ENCODE measurements around the gene NAB1.

NAB1 gene

DNA sequence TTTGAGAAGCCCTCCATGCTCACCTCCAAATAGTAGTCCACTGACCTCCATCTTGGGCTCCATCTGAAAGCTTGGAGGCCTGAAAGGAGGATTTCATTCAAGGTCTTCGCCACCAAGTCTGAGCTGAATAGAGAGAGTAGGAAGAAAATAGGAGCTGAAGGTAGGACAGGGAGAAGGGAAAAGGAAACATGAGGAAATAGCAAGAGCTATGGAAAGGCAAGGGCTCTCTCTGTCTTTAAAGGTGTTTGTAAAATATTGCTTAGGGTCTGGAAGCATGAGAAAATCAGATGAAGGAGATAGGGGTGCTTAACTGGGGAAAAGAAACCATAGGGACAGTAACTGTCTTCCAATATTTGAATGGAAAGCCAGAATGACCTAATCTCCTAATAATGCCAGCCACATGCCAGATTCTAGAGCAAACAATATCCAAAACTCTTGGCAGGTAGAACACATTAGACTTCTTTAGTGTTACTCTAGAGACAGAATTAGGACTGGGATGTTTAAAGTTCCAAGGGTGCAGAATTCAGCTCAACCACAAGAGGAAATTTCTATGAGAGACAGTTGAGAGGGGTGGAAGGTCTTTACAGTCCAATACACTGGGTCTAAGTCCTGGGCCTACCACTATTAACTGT lies 67.4 kb downstream of the NAB1 start:
- DNase-seq (ENCODE audit: low spot score): no peak

DNA sequence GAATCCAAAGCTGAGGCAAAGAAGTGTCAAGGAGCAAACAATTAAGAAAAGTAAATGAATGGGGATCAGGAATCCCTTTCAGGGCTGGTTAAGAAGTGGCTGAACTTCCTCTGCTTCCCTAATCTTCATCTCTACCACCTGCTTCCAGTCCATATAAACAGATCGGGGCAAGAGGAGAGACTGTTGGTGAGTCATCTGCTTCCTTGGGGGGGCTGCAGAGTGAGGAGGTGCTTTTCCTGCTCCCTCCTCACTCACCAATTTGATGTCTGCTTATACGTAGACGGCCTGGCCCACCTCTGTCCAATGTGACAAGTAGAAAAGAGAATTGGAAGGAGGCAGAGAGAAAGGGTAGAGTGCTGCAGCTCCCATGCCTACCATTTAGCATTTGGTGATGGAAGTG lies 68.4 kb downstream of the NAB1 start:
- no peak for DNase-seq (ENCODE audit: low spot score)

DNA sequence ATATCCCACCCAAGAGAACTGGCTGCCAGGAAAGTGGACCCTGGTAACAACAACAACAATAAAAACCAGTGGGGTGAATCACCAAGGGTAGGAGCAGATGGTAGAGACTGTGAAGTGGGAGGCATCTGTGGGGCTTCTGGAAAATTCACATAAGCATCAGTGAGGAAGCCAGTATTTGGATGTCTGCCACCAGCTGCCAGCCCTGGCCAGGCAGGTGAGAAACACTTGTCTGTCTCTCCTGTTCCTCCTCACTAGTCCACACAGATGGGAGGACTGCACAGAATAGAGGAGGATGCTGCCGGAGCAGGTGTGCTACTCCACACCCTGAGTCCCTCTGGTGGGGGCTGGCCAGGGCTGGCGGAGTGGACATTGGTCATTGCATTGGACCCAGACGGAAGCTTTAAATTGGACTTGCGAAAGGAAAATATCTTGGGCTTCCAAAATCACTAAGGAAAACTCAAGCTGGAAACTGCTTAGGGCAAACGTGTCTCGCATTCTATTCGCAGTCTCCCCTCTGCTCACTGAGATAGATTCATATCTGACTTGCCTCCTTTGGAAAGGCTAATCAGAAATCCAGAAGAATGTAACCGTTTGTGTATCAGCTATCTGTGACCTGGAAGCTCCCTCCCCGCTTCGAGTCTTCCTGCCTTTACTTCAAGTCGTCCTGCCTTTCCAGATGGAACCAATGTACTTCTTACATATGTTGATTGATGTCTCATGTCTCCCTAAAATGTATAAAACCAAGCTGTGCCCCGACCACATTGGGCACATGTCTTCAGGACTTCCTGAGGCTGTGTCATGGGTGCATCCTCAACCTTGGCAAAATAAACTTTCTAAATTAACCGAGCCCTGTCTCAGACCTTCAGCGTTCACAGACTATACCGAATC lies 69.1 kb downstream of the NAB1 start:
- DNase-seq (ENCODE audit: low spot score): no peak

DNA sequence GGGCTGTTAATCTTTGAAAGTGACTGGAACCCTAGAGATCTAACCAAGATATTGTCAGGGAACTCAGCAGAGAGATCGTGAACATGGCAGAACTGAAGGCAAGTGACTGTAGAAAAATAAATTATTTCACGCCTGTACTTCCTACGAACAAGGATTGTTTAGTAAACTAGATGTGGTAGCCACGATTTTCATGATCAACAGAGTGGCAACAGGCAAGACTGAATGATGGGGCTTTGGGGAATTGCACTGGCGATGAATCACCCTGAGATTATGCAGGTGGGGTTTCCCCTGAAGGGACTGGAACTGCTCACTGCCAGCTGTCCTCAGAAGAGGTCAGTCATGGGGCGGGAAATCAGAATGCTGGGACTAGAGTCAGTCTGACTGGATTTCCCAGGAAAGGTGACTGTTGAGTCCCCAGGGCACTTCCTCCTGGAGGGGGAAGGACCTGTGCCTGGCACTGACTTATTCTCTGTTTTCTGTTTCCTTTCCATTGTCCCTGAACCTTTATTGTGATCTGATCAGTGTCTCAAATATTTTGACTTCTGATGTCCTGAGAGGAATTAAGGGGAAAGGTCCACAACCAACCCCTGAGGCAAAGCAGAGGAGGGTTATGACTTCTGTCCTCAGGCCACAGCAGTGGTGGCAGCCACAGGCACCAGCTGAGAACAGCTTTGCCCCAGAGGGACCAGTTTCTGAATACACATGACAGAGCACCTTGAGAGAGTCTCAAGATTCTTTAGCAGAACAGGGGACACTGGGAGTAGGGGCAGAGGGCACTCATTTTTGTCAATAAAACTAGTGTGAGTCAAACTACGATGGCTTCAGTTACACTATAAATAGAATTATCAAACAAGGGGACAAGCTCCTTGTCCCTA lies 70.0 kb downstream of the NAB1 start:
- no peak for DNase-seq (ENCODE audit: low spot score)

DNA sequence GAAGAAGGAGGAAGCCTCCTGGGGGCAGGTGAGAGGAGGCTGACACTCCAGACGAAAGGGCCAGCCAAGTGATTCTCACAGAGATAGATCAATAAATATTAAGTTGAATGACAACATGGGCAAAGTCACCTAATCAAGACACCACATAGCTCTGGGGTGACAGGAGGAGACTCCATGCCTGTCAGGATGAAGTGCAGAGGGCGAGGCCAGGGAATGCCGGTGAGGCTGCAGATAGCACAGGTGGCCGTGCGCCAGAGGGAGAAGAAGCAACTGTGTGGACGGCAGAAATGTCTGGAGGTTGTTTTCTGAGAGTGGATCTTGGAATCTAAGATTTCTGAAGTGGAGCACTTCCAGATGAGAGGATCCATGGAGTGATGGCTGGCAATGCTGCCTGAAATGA lies 71.4 kb downstream of the NAB1 start:
- no peak for DNase-seq (ENCODE audit: low spot score)

DNA sequence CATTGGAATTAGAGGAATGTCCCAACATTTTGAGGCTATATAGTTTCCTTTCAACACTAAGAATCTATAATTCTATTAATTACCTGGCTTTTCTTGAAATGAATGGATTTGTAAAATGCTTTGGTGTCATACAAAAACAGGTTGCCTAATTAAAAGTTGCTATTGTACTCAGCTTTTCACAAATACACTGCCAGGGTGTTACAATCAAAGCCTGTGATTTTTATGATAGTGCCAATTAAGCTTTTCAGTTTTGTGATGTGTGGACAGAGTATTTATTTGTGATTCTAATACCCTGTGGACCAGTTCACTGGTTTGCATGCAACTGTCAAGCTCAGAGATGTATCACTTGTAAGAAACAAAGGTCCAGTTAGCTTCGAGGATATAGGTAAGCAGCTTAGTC lies 71.8 kb downstream of the NAB1 start:
- DNase-seq (ENCODE audit: low spot score): no peak

DNA sequence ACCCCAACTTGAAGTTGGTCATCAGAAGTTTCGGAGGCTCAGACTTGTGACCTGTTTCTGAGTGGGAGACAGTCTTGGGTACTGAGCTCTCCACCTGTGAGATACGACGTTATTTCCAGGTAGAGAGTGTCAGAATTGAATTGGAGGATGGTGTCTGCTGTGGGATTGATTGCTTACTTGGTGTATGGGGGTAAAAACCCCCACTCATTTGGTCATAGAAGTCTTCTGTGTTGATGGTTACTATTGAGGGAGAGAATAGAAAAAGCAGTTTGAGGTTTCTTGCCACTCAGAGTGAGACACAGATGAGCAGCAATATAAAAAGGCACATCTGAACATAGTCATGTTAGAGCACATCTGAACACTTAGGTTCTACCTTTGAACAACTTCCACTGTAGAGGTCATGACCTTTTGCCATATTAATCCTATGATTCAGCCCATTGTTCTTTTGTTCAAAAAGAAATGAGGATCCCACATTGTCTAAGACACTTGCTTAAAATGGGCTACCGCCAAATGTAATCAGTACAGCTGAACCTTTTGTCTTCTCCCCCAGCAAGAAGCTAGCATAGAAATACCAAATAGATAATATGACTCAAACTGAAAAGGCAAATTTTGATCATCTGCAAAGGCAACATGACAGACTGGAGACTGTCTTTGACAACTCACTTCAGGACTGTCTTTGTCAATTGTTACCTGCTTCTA lies 73.3 kb downstream of the NAB1 start:
- DNase-seq (ENCODE audit: low spot score): no peak

DNA sequence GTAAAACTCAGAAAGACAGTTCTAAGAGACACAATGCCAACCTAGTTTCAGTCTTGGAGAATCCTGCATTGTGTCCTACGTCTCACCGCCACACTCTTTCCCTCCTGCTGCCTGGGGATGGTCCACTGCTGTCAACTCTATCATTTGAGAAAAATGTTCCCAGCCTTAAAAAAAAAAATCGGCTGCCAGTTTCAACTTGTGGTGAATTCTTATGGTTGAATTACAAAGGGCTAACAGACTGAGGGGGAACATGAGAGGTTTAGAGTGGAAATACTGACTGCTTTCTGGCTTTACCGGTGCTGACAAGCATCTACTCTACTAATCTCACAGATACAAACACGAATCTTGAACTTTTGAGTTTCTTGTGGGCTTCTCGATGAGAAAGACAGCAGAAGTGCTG lies 74.0 kb downstream of the NAB1 start:
- no peak for DNase-seq (ENCODE audit: low spot score)

DNA sequence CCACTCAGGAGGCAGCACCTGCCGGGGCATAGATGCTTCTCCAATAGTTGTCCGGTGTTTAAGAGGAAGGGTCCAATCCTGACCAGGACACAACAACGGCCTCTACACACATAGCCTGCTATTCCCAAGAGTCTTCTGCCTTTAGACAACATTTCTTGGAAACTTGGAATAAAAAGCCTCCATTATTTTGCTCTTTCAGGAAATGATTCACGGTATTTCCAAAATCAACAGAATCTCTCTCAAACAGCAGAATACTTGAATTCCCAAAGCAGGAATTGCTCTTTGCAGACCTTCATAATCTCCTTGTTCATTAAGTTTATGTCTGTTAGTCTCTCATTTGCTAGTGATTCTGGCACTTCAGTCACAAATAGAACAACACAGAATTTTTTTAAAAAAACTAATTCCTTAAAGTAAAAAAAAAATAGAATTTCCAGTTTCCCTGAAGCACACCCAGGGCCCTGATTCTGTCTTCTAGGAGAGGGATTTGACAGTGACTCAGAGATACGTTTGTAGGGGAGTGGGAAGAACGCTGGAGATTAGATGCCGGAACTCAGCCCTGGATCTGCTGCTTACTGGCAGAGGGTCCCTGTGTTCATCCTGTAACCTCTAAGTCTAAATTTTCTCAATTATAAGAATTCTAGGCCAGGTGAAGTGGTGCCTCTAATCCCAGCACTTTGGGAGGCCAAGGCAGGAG lies 74.7 kb downstream of the NAB1 start:
- DNase-seq (ENCODE audit: low spot score): no peak

DNA sequence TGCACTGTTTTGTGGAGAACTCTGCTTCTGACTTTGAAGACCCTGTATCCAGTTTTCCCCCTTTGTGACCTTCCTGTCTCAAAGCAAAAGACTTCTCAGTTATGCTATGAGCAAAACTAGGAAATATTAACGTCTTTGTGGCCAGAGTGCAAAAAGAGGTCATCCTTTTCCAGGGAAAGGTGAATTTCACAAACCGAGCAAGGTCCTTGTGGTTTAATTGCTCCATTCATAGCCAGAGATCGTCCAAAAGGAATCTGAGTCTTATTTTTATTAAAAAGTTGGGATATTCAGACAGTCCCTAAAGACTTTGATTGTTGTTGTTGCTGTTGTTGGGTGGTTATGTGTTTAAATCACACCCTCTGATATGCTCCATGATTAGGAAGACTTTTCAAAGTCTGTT lies 77.4 kb downstream of the NAB1 start:
- no peak for DNase-seq (ENCODE audit: low spot score)

DNA sequence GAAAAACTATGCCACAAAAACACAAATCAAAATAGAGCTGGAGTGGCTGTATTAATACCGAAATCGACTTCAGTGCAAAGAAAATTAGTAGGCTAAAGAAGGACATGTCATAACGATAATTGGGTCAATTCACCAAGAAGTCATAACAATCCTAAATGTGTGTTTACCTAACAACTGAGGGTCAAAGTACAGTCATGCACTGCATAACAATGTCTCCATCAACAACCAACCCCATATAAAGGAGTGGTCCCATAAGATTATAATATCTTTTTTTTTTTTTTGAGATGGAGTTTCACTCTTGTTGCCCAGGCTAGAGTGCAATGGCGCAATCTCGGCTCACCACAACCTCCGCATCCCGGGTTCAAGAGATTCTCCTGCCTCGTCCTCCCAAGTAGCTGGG lies 87.5 kb downstream of the NAB1 start:
- DNase-seq (ENCODE audit: low spot score): no peak

DNA sequence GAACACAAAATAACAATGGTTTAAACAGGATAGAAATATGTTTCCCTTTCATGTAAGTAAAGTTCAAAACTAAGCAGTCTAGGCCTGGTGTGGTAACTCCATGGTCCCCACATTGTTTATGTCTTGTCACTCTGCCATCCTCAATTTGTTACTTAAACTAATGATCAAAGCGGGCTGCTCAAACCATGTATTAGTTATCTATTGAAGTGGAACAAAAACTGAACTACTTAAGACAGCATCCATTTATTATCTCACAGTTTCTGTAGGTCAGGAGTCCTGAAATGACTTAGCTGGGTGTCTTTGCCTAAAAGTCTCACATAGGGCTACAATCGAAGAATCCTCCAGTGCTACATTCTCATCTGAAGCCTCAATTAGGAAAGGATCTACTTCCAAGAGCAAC lies 91.6 kb downstream of the NAB1 start:
- DNase-seq (ENCODE audit: low spot score): no peak

Data from globus pallidus (tissue), 1 donor.